Esophagus squamous epithelium (tissue), 4 donors: Measurements from ENCODE around the gene GSG1L.

Experiments used
- CTCF ChIP-seq, 6 experiments: fragments of 450-650 bp in 4 of 6; fragments of 200-600 bp in 2 of 6; sonication (generic) in 2 of 6; IDR thresholded peaks; one replicate each; pipeline ENCODE4 v1.5.1; 2016 to 2019; ENCODE audit warnings: antibody characterized with exemption in 6 of 6, mild to moderate bottlenecking in 4 of 6, moderate library complexity in 4 of 6
- POLR2A ChIP-seq, 4 donors: fragments of 450-650 bp; IDR thresholded peaks; one replicate each; pipeline ENCODE4 v1.6.1; 2017; ENCODE audit warnings: antibody characterized with exemption in 4 of 4, mild to moderate bottlenecking in 4 of 4, moderate library complexity in 3 of 4

- no peak for TF ChIP-seq CTCF (IDR thresholded peaks at IDR 0.05)
- no peak for TF ChIP-seq POLR2A (IDR thresholded peaks at IDR 0.05)
Measured at GRCh38 chr16:27969574-27969973, 93.9 kb downstream of the GSG1L start.
